ENCODE data around the gene SYNJ2. TPM values are rescaled to one million over a fixed set of nuclear protein-coding genes. Genes with fewer than 3 reads are reported as not detected.

SYNJ2 gene
- total and polyA plus RNA-seq, 2 donors from 2014 or later: 1.7 to 15.8 TPM

DNA sequence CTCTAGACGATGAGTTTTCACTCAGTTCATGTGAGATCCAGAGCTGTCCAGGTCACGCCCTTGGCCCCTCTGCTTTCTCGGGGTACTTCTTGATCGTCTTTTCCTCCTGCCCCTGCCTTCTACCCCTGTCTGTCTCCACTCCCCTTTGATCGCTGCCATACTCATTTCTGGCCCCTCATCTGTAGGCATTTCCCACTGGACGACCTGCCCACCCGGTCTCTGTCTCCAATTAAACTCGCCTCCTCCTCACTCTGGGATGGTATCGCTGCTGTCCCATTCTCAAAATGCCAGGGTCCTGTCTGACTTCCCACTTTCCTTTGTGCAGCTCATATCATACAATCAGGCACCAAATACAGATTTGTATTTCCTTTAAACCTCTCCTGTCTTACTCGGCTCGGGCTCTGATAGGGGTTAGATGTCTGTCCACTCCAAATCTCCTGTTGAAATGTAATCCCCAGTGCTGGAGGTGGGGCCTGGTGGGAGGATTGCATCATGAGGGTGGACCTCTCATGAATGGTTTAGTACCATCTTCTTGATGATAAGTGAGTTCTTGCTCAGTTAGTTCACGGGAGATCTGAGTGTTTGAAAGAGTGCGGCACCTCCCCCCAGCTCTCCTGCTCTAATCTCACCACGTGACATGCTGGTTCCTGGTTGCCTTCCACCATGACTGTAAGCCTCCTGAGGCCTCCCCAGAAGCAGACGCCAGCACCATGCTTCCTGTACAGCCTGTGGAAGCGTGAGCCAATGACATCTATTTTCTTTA is 3.5 kb upstream of the SYNJ2 start:
- Histone ChIP-seq H3K27ac (ENCODE audit: low read depth in 2 of 2, low read length in 2 of 2) (no peak overlapping the region), H3K4me1 (ENCODE audit: control insufficient read depth in 2 of 3, insufficient read depth in 2 of 3, low read depth in 1 of 3, low read length in 3 of 3) (peaks cover 0 to 10% (median 7%) of the 10 kb centered on the region in 3 donors), H3K36me3 (ENCODE audit: control insufficient read depth in 2 of 3, insufficient read depth in 3 of 3, low read length in 3 of 3) (no peaks in the 10 kb centered on the region), H3K9me3 (ENCODE audit: control insufficient read depth in 2 of 3, insufficient read depth in 1 of 3, low read length in 3 of 3) (no peaks in the 10 kb centered on the region), H3K9ac (ENCODE audit: low read length in 3 of 3) (no peak overlapping the region), H3K4me3 (ENCODE audit: low read length in 3 of 3) (no peak overlapping the region), H3K27me3 (ENCODE audit: control insufficient read depth, insufficient read depth, low read length) (no peaks in the 10 kb centered on the region)
- intact Hi-C loops (cut with DNase I): no loop called here
- DNase-seq: no peak
- TF ChIP-seq, protein P1, sequence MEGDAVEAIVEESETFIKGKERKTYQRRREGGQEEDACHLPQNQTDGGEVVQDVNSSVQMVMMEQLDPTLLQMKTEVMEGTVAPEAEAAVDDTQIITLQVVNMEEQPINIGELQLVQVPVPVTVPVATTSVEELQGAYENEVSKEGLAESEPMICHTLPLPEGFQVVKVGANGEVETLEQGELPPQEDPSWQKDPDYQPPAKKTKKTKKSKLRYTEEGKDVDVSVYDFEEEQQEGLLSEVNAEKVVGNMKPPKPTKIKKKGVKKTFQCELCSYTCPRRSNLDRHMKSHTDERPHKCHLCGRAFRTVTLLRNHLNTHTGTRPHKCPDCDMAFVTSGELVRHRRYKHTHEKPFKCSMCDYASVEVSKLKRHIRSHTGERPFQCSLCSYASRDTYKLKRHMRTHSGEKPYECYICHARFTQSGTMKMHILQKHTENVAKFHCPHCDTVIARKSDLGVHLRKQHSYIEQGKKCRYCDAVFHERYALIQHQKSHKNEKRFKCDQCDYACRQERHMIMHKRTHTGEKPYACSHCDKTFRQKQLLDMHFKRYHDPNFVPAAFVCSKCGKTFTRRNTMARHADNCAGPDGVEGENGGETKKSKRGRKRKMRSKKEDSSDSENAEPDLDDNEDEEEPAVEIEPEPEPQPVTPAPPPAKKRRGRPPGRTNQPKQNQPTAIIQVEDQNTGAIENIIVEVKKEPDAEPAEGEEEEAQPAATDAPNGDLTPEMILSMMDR (IDR thresholded peaks at IDR 0.05; ENCODE audit: borderline replicate concordance, extremely low read depth, insufficient read depth): no peak
- FAIRE-seq: no peak

DNA sequence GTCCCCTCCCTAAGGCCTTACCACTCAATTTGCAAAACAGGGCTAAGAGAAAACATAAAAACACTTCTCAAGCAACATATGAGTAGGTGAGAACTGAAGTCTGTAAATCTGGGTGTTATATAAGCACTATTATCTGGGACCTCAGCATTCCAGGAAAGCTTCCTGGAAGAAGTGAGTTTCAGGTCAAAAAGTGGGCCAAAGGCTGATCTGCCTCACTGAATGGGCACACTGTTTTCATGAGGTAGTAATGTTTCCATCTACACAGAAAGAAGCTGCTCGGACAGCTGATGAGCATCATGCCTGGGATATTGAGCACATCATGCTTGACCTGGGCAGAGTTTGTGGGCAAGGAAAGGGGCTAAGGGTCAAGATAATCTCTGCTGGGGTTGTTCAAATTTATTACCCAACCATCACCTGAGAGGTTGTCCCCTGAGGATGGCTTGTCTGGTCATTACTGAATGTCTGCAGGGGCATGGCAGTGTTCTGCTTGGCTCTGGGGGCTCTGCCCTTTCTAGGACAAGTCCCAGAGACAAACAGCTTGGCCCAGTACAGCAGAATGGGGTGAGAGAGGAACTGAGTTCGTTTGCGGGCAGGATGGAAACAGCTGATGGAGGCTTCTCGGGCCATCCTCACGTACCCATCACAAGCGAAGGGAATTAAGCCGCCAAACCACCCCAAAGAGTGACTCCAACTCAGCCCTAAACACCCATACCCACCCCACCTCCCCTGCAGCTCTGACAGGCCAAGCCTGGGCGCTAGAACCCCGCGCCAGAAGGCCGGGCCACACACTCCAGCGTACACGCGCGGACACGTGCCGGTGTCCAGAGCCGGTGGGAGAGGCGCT is 1.2 kb upstream of the SYNJ2 start:
- FAIRE-seq: no peak
- intact Hi-C loops (cut with DNase I): no loop called here

DNA sequence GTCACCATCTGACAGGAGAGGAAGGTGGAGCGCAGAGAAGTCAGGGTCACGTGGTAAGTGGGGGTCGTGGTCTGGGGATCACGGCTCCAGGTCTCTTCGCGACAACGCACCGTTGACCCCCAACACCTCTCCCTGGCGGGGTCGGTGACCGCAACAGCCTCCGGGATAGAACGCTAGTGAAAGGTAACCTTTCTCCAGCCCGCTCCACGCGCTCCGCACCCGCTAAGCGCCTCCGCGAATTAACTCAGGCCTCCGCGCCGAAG is 600 bp upstream of the SYNJ2 start:
- FAIRE-seq (no peak), DNase-seq (peak in 1 of 5 donors; percentile 76)
- Histone ChIP-seq H3K9ac (ENCODE audit: low read length in 3 of 3) (peak overlapping the region in 2 of 3 donors; percentile 31 to 39), H3K4me3 (ENCODE audit: low read length in 3 of 3) (peak overlapping the region; percentile 12 to 61 (median 56)), H3K9me3 (ENCODE audit: control insufficient read depth in 2 of 3, insufficient read depth in 1 of 3, low read length in 3 of 3) (no peaks in the 10 kb centered on the region), H3K27me3 (ENCODE audit: control insufficient read depth, insufficient read depth, low read length) (no peaks in the 10 kb centered on the region), H3K36me3 (ENCODE audit: control insufficient read depth in 2 of 3, insufficient read depth in 3 of 3, low read length in 3 of 3) (no peaks in the 10 kb centered on the region), H3K27ac (ENCODE audit: low read depth in 2 of 2, low read length in 2 of 2) (peak overlapping the region; percentile 25 to 69), H3K4me1 (ENCODE audit: control insufficient read depth in 2 of 3, insufficient read depth in 2 of 3, low read depth in 1 of 3, low read length in 3 of 3) (peaks cover 0 to 13% (median 12%) of the 10 kb centered on the region in 3 donors)
- TF ChIP-seq, protein P1 (IDR thresholded peaks at IDR 0.05; ENCODE audit: borderline replicate concordance, extremely low read depth, insufficient read depth): no peak
- intact Hi-C loops (cut with DNase I): no loop called here

More for the DNA sequence above, 1.2 kb upstream of the SYNJ2 start:
- Histone ChIP-seq H3K4me1 (ENCODE audit: control insufficient read depth in 2 of 3, insufficient read depth in 2 of 3, low read depth in 1 of 3, low read length in 3 of 3) (peaks cover 0 to 13% (median 12%) of the 10 kb centered on the region in 3 donors), H3K36me3 (ENCODE audit: control insufficient read depth in 2 of 3, insufficient read depth in 3 of 3, low read length in 3 of 3) (no peaks in the 10 kb centered on the region), H3K27ac (ENCODE audit: low read depth in 2 of 2, low read length in 2 of 2) (peak overlapping the region; percentile 25 to 69), H3K4me3 (ENCODE audit: low read length in 3 of 3) (peak overlapping the region in 1 of 3 donors; percentile 61), H3K9ac (ENCODE audit: low read length in 3 of 3) (peak overlapping the region in 1 of 3 donors; percentile 31), H3K9me3 (ENCODE audit: control insufficient read depth in 2 of 3, insufficient read depth in 1 of 3, low read length in 3 of 3) (no peaks in the 10 kb centered on the region), H3K27me3 (ENCODE audit: control insufficient read depth, insufficient read depth, low read length) (no peaks in the 10 kb centered on the region)
- DNase-seq: no peak
- TF ChIP-seq, protein P1 (IDR thresholded peaks at IDR 0.05; ENCODE audit: borderline replicate concordance, extremely low read depth, insufficient read depth): no peak

Data from kidney (tissue), 14 donors.